H9 (cell line): ENCODE data around the gene BRD9. TPM values are rescaled to one million over a fixed set of nuclear protein-coding genes. Genes with fewer than 3 reads are reported as not detected.

ENCODE experiments used
- DNase-seq: peaks from one replicate; pipeline ENCODE4 v3.0.0-alpha.2; 2017
- H2AFZ ChIP-seq: one replicate; pipeline ENCODE4 v1.6.1; 2013; ENCODE audit warnings: mild to moderate bottlenecking, low read length, control low read depth, moderate library complexity
- H2AK5ac ChIP-seq: 2 replicates; pipeline ENCODE4 v1.6.1; 2013; ENCODE audit warnings: low read length, control low read depth, mixed read lengths; ENCODE audit not compliant: insufficient read length
- H2BK120ac ChIP-seq: one replicate; pipeline ENCODE4 v1.6.1; 2013; ENCODE audit warnings: low read depth, mild to moderate bottlenecking, low read length, control low read depth, inconsistent platforms; ENCODE audit not compliant: poor library complexity, severe bottlenecking
- H2BK12ac ChIP-seq: 2 replicates; pipeline ENCODE4 v1.6.1; 2013; ENCODE audit warnings: low read length, control low read depth, mixed read lengths, low read depth; ENCODE audit not compliant: insufficient read length
- H2BK15ac ChIP-seq: 2 replicates; pipeline ENCODE4 v1.6.1; 2013; ENCODE audit warnings: low read depth, low read length, control low read depth
- H2BK20ac ChIP-seq: one replicate; pipeline ENCODE4 v1.6.1; 2013; ENCODE audit warnings: low read depth, mild to moderate bottlenecking, low read length, control low read depth, inconsistent platforms; ENCODE audit not compliant: poor library complexity, severe bottlenecking
- H2BK5ac ChIP-seq: 2 replicates; pipeline ENCODE4 v1.6.1; 2013; ENCODE audit warnings: low read length, control low read depth, mixed read lengths; ENCODE audit not compliant: insufficient read length
- H3K14ac ChIP-seq: 2 replicates; pipeline ENCODE4 v1.6.1; 2013; ENCODE audit warnings: low read length, control low read depth; ENCODE audit not compliant: insufficient read depth
- H3K18ac ChIP-seq: 2 replicates; pipeline ENCODE4 v1.6.1; 2013; ENCODE audit warnings: low read depth, mild to moderate bottlenecking, mixed read lengths, low read length, control low read depth; ENCODE audit not compliant: insufficient read length
- H3K23ac ChIP-seq: 2 replicates; pipeline ENCODE4 v1.6.1; 2013; ENCODE audit warnings: low read length, control low read depth, mixed read lengths, low read depth; ENCODE audit not compliant: insufficient read length
- H3K23me2 ChIP-seq: 2 replicates; pipeline ENCODE4 v1.6.1; 2013; ENCODE audit warnings: low read depth, mild to moderate bottlenecking, mixed read lengths, low read length, control low read depth; ENCODE audit not compliant: insufficient read length, poor library complexity, severe bottlenecking
- H3K27ac ChIP-seq: 2 replicates; pipeline ENCODE4 v1.5.1; 2013; ENCODE audit warnings: low read length, control low read depth, mixed read lengths, low read depth; ENCODE audit not compliant: insufficient read length
- H3K27me3 ChIP-seq: 2 replicates; pipeline ENCODE4 v1.6.1; 2013; ENCODE audit warnings: low read length, control low read depth, inconsistent platforms; ENCODE audit not compliant: insufficient read depth
- H3K4ac ChIP-seq: 2 replicates; pipeline ENCODE4 v1.6.1; 2013; ENCODE audit warnings: low read depth, mild to moderate bottlenecking, control low read depth, inconsistent platforms, low read length, moderate library complexity
- H3K4me1 ChIP-seq: 2 replicates; pipeline ENCODE4 v1.6.1; 2013; ENCODE audit warnings: low read length, control low read depth, inconsistent platforms; ENCODE audit not compliant: insufficient read depth
- H3K4me2 ChIP-seq: 2 replicates; pipeline ENCODE4 v1.6.1; 2013; ENCODE audit warnings: low read length, control low read depth, mixed read lengths; ENCODE audit not compliant: insufficient read length, insufficient read depth
- H3K56ac ChIP-seq: 2 replicates; pipeline ENCODE4 v1.6.1; 2013; ENCODE audit warnings: low read depth, mild to moderate bottlenecking, mixed read lengths, low read length, control low read depth; ENCODE audit not compliant: insufficient read length
- H3K79me1 ChIP-seq: 2 replicates; pipeline ENCODE4 v1.6.1; 2013; ENCODE audit warnings: low read depth, mild to moderate bottlenecking, moderate library complexity, low read length, control low read depth, inconsistent platforms; ENCODE audit not compliant: insufficient read depth, poor library complexity, severe bottlenecking
- H3K79me2 ChIP-seq: 2 replicates; pipeline ENCODE4 v1.6.1; 2013; ENCODE audit warnings: low read length, control low read depth, inconsistent platforms; ENCODE audit not compliant: insufficient read depth
- H3K9ac ChIP-seq: 2 replicates; pipeline ENCODE4 v1.6.1; 2013; ENCODE audit warnings: low read length, control low read depth, mixed read lengths; ENCODE audit not compliant: insufficient read length; ENCODE audit errors: extremely low read depth
- H3K9me3 ChIP-seq: one replicate; pipeline ENCODE4 v1.6.1; 2013; ENCODE audit warnings: low read depth, low read length, inconsistent platforms; ENCODE audit not compliant: control insufficient read depth
- H3T11ph ChIP-seq: one replicate; pipeline ENCODE4 v1.6.1; 2013; ENCODE audit warnings: mild to moderate bottlenecking, low read length, control low read depth, inconsistent platforms
- H4K20me1 ChIP-seq: one replicate; pipeline ENCODE4 v1.6.1; 2013; ENCODE audit not compliant: control insufficient read depth, insufficient read length, insufficient read depth
- H4K5ac ChIP-seq: 2 replicates; pipeline ENCODE4 v1.6.1; 2013; ENCODE audit warnings: low read depth, mild to moderate bottlenecking, mixed read lengths, low read length, control low read depth; ENCODE audit not compliant: insufficient read length
- H4K8ac ChIP-seq: replicated peaks from 2 replicates; pipeline ENCODE4 v1.6.1; 2013; ENCODE audit warnings: low read length, control low read depth, mixed read lengths, low read depth; ENCODE audit not compliant: insufficient read length
- H4K91ac ChIP-seq: 2 replicates; pipeline ENCODE4 v1.6.1; 2013; ENCODE audit warnings: low read depth, mild to moderate bottlenecking, moderate library complexity, mixed read lengths, low read length, control low read depth; ENCODE audit not compliant: insufficient read length
- H3K27ac Mint-ChIP-seq, 3 experiments: 2 replicates in 2 of 3; 3 replicates in 1 of 3; pipeline ENCODE4 v1.8.0; 2020 to 2021; ENCODE audit warnings: mixed read lengths in 3 of 3, mild to moderate bottlenecking in 1 of 3, moderate library complexity in 1 of 3
- H3K27me3 Mint-ChIP-seq: 2 replicates; pipeline ENCODE4 v1.8.0; 2021; ENCODE audit warnings: low read depth, mild to moderate bottlenecking, moderate library complexity, mixed read lengths
- H3K36me3 Mint-ChIP-seq, 3 experiments: 2 replicates in 2 of 3; 3 replicates in 1 of 3; pipeline ENCODE4 v1.8.0; 2020 to 2021; ENCODE audit warnings: low read depth in 3 of 3, mixed read lengths in 3 of 3; ENCODE audit not compliant: insufficient read depth in 1 of 3
- H3K4me1 Mint-ChIP-seq, 2 experiments: 2 replicates each; pipeline ENCODE4 v1.8.0; 2020; ENCODE audit warnings: mixed read lengths in 2 of 2
- H3K4me3 Mint-ChIP-seq, 2 experiments: 2 replicates in 1 of 2; 3 replicates in 1 of 2; pipeline ENCODE4 v1.8.0; 2020 to 2021; ENCODE audit warnings: mild to moderate bottlenecking in 2 of 2, mixed read lengths in 2 of 2, moderate library complexity in 1 of 2
- H3K9me3 Mint-ChIP-seq, 2 experiments: 2 replicates in 1 of 2; 3 replicates in 1 of 2; pipeline ENCODE4 v1.8.0; 2020; ENCODE audit warnings: mild to moderate bottlenecking in 2 of 2, mixed read lengths in 2 of 2, moderate library complexity in 1 of 2
- WGBS: extraction: QIAGEN DNeasy Blood & Tissue Kit; methylation state at CpG from one replicate; pipeline ENCODE4 v1.1.7; 2013; ENCODE audit warnings: missing lambda C conversion rate, low lambda C conversion rate, mixed read lengths; ENCODE audit not compliant: insufficient read length; ENCODE audit errors: extremely low coverage; 5-methylcytosine and 5-hydroxymethylcytosine counted together
- total RNA-seq: library from RNA; stranded (reverse); gene quantifications from 2 replicates; pipeline ENCODE4 v1.2.1, GENCODE V29; 2021
- TF ChIP-seq, protein P1 (sequence below): fragments of 200-600 bp; sonication (generic); conservative IDR thresholded peaks from 3 replicates; pipeline ENCODE4 v1.8.0; 2021; ENCODE audit warnings: antibody characterized with exemption, mild to moderate bottlenecking

Gene BRD9
- total RNA-seq, 1 experiment from 2014 or later: 70.5 TPM

DNA sequence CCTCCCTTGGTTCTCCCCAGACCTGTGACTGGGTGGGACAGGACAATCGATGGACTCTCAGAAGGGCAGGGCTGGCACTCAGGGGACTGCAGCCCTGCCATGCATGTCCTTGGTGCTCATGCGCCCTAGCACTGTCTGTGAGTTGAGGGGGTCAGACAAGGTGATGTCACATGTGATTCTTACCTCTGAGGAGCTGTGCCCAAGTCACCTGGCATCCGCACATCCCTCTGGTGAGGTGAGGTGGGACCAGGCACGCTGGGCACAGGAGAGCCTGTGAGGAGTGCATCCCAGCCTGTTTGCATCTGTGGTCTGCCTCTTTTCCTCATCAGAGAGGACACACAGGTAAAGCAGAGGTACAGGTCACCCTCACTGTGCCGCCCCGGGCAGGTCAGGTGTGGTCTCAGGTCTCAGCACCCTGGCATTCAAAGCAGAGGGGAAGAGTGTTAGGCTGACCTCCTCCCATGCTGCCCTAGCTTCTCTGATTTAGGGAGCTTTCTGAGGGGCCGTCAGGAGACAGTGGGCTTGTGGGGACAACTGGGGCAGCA, 14.8 kb upstream of the BRD9 start:
- no peak overlapping the region for H2BK5ac ChIP-seq
- H3K14ac ChIP-seq: no peak overlapping the region
- H4K8ac ChIP-seq: no peak overlapping the region
- H2AFZ ChIP-seq: no peak overlapping the region
- no peak overlapping the region for H3K27ac Mint-ChIP-seq
- no peak overlapping the region for H2BK20ac ChIP-seq
- DNase-seq: no peak
- no peak overlapping the region for H3K9ac ChIP-seq
- no peak overlapping the region for H3K4ac ChIP-seq
- H4K5ac ChIP-seq: no peak overlapping the region
- no peaks in the 10 kb centered on the region for H3K27me3 ChIP-seq
- H3K27me3 Mint-ChIP-seq: no peaks in the 10 kb centered on the region
- no peak overlapping the region for H3K18ac ChIP-seq
- no peaks in the 10 kb centered on the region for H3K4me1 ChIP-seq
- no peaks in the 10 kb centered on the region for H3K79me2 ChIP-seq
- H3K23me2 ChIP-seq: no peaks in the 10 kb centered on the region
- H3K27ac ChIP-seq: no peak overlapping the region
- H3K9me3 Mint-ChIP-seq: no peaks in the 10 kb centered on the region
- H4K91ac ChIP-seq: no peak overlapping the region
- H2BK120ac ChIP-seq: no peak overlapping the region
- no peak overlapping the region for H3K23ac ChIP-seq
- H3K4me1 Mint-ChIP-seq: peaks cover 0 to 3% of the 10 kb centered on the region in 2 experiments; a peak in 2 of 4 replicates
- H2BK12ac ChIP-seq: no peak overlapping the region
- no peak overlapping the region for H3K4me3 Mint-ChIP-seq
- TF ChIP-seq, protein P1, sequence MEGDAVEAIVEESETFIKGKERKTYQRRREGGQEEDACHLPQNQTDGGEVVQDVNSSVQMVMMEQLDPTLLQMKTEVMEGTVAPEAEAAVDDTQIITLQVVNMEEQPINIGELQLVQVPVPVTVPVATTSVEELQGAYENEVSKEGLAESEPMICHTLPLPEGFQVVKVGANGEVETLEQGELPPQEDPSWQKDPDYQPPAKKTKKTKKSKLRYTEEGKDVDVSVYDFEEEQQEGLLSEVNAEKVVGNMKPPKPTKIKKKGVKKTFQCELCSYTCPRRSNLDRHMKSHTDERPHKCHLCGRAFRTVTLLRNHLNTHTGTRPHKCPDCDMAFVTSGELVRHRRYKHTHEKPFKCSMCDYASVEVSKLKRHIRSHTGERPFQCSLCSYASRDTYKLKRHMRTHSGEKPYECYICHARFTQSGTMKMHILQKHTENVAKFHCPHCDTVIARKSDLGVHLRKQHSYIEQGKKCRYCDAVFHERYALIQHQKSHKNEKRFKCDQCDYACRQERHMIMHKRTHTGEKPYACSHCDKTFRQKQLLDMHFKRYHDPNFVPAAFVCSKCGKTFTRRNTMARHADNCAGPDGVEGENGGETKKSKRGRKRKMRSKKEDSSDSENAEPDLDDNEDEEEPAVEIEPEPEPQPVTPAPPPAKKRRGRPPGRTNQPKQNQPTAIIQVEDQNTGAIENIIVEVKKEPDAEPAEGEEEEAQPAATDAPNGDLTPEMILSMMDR: no peak
- no peak overlapping the region for H2AK5ac ChIP-seq
- H3K36me3 Mint-ChIP-seq: peaks cover 53 to 90% (median 82%) of the 10 kb centered on the region in 3 experiments
- H3K9me3 ChIP-seq: no peaks in the 10 kb centered on the region
- no peak overlapping the region for H2BK15ac ChIP-seq
- H3K79me1 ChIP-seq: no peaks in the 10 kb centered on the region
- no peak overlapping the region for H3K4me2 ChIP-seq
- no peak overlapping the region for H3T11ph ChIP-seq
- no CpG with 5 or more reads among the region's 7 CpGs for WGBS
- H4K20me1 ChIP-seq: no peaks in the 10 kb centered on the region
- no peak overlapping the region for H3K56ac ChIP-seq
